ENCODE results near the gene DAND5. TPM values are rescaled to one million over a fixed set of nuclear protein-coding genes. Genes with fewer than 3 reads are reported as not detected.

DAND5 gene
- total and polyA plus RNA-seq, 9 of the 15 experiments (the other 6 are each of a cell fraction or from before 2014, with no cell fraction given), result 0.22 to 0.83 (median 0.60) TPM

- TF ChIP-seq, protein P1, sequence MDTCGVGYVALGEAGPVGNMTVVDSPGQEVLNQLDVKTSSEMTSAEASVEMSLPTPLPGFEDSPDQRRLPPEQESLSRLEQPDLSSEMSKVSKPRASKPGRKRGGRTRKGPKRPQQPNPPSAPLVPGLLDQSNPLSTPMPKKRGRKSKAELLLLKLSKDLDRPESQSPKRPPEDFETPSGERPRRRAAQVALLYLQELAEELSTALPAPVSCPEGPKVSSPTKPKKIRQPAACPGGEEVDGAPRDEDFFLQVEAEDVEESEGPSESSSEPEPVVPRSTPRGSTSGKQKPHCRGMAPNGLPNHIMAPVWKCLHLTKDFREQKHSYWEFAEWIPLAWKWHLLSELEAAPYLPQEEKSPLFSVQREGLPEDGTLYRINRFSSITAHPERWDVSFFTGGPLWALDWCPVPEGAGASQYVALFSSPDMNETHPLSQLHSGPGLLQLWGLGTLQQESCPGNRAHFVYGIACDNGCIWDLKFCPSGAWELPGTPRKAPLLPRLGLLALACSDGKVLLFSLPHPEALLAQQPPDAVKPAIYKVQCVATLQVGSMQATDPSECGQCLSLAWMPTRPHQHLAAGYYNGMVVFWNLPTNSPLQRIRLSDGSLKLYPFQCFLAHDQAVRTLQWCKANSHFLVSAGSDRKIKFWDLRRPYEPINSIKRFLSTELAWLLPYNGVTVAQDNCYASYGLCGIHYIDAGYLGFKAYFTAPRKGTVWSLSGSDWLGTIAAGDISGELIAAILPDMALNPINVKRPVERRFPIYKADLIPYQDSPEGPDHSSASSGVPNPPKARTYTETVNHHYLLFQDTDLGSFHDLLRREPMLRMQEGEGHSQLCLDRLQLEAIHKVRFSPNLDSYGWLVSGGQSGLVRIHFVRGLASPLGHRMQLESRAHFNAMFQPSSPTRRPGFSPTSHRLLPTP (IDR thresholded peaks at IDR 0.05; ENCODE audit: borderline replicate concordance, extremely low read depth, insufficient read length), result no peak
- peak; percentile 99 for TF ChIP-seq KDM5B (IDR thresholded peaks at IDR 0.05; ENCODE audit: insufficient replicate concordance, low read depth, low read length)
- no peak for TF ChIP-seq ZNF76 (CRISPR knock-in tag; IDR thresholded peaks at IDR 0.05; ENCODE audit: borderline replicate concordance)
- no peak for TF ChIP-seq U2AF2 (optimal IDR thresholded peaks at IDR 0.05; ENCODE audit: low read depth, low read length)
- TF ChIP-seq TSC22D4 (tag; IDR thresholded peaks at IDR 0.05), result no peak
- peak; percentile 95 for TF ChIP-seq VEZF1 (CRISPR knock-in tag; IDR thresholded peaks at IDR 0.05)
- peak; percentile 88; the same call in 1 of the 2 replicates for TF ChIP-seq FOXP1 (CRISPR knock-in tag; IDR thresholded peaks at IDR 0.05)
- TF ChIP-seq NUFIP1 (IDR thresholded peaks at IDR 0.05; ENCODE audit: partially characterized antibody), result no peak
- TF ChIP-seq PREB (CRISPR knock-in tag; IDR thresholded peaks at IDR 0.05), result 0 out of 2 replicates have a peak, but pooled peaks have one; percentile 32
- no peak for TF ChIP-seq TCFL5 (CRISPR knock-in tag; conservative IDR thresholded peaks at IDR 0.05)
- no peak for TF ChIP-seq STAG1 (CRISPR knock-in tag; IDR thresholded peaks at IDR 0.05; ENCODE audit: borderline replicate concordance)
- TF ChIP-seq, protein P2, sequence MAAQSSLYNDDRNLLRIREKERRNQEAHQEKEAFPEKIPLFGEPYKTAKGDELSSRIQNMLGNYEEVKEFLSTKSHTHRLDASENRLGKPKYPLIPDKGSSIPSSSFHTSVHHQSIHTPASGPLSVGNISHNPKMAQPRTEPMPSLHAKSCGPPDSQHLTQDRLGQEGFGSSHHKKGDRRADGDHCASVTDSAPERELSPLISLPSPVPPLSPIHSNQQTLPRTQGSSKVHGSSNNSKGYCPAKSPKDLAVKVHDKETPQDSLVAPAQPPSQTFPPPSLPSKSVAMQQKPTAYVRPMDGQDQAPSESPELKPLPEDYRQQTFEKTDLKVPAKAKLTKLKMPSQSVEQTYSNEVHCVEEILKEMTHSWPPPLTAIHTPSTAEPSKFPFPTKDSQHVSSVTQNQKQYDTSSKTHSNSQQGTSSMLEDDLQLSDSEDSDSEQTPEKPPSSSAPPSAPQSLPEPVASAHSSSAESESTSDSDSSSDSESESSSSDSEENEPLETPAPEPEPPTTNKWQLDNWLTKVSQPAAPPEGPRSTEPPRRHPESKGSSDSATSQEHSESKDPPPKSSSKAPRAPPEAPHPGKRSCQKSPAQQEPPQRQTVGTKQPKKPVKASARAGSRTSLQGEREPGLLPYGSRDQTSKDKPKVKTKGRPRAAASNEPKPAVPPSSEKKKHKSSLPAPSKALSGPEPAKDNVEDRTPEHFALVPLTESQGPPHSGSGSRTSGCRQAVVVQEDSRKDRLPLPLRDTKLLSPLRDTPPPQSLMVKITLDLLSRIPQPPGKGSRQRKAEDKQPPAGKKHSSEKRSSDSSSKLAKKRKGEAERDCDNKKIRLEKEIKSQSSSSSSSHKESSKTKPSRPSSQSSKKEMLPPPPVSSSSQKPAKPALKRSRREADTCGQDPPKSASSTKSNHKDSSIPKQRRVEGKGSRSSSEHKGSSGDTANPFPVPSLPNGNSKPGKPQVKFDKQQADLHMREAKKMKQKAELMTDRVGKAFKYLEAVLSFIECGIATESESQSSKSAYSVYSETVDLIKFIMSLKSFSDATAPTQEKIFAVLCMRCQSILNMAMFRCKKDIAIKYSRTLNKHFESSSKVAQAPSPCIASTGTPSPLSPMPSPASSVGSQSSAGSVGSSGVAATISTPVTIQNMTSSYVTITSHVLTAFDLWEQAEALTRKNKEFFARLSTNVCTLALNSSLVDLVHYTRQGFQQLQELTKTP (IDR thresholded peaks at IDR 0.05; ENCODE audit: low read depth in 1 of 2, partially characterized antibody in 2 of 2), result no peak
- no peak for TF ChIP-seq SREBF1 (IDR thresholded peaks at IDR 0.05; ENCODE audit: borderline replicate concordance, low read depth, low read length)
- TF ChIP-seq ZNF395 (CRISPR knock-in tag; IDR thresholded peaks at IDR 0.05), result peak; percentile 47; the same call in 1 of the 2 replicates
Measured at GRCh38 chr19:12937927-12938778, 31.2 kb upstream of the DAND5 start, which contains the start of gene CALR (continued).

Measured in K562 (cell line).